GM18508 (cell line): ENCODE measurements around the gene TREML1.
"Not testable (repeated sequence)": the region's sequence is repeated elsewhere in the genome, so short reads cannot be mapped to it uniquely, and the experiment has no call there.

Source experiments
- ATAC-seq: cut with Tn5 transposase; IDR thresholded peaks from one replicate; pipeline ENCODE4 v1.9.1; 2021; ENCODE audit warnings: moderate number of reproducible peaks; ENCODE audit not compliant: insufficient read depth, unreplicated experiment

TREML1 gene

DNA sequence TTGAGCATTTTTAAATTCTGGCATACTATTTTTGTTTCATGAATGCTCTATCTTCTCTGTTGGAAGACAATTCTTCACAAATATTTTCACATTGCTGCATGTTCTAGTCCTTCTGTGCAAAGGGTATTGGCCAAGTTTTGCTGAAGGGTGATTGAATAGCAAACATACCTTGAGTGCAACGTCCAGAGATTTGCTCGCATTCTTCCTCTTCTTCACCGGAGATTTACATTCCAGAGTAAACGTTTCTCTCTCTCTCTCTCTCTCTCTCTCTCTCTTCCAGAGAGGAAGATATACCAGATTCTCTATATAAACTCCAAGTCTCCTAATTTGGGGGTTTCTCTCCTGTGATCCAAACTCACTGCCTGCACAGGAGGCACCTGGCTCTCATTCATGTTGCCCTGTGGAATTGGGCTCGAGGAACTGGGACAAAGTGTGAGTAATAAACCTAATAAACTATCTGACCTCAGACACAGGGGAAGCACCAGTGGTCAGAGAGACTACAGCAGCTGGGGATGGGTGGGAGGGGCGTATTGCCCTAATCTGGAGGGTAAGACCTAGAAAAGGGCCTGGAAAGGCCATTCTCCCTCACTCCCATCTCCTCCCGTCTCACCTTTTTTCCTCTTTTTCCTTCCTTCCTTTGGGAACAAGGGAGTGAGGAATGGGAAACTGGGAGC lies 1.1 kb upstream of the TREML1 start:
- no peak for ATAC-seq

DNA sequence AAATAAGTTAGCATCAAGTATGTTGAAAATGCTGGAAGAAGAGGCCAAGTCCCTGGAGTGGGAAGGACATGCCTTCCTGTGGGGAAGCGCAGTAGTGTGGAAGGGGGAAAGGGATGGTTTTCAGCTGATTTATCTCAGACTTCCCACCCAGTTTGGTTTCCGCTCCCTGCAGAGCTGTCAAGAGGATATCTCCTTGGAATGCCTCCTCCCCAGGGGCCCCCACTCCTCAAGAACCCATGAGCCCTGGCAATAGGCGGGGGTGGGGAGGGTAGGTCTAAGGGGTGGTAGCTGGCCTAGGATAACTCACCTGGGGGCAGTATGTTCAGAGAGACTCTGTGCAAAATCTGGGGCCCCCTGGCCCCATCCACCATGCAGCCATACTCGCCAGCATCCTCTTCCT lies 696 bp downstream of the TREML1 start:
- ATAC-seq: no peak

DNA sequence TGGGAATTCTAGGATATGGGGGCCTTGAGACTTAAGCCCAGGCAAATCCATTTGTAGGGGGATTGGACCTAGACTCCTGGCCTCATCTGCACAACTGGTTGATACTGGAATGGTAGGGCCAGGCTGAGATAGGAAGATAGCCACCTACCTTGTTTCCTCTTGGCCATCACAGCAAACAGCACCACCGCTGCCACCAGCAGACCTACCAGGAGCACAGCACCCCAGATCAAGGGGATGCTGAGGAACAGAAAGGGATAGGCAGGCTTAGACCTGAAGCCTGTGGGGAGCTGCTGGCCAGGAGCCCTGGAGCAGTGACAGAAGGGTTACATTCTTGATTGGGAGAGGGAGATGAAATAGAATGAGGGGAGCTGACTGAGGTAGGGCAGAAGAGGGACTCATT lies 3.5 kb downstream of the TREML1 start:
- no peak for ATAC-seq

DNA sequence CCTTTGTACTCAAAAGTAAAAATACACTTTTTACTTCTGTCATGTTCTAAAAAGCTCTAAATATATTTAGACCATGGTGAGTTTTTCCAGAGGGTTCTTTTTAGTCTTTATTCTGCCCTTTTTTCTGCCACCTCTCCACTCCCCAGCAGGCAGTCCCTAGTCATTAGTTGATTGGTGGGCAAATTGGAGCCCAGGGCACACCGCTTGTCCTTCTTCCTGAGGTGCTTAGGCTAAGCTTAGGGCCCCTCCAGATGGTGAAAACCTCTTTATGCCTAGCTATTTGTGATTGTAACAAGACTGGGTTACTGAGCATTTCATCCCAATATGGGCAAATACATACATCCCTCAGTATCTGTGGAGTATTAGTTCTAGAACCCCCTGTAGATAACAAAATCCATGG lies 6.2 kb downstream of the TREML1 start:
- ATAC-seq: no peak

DNA sequence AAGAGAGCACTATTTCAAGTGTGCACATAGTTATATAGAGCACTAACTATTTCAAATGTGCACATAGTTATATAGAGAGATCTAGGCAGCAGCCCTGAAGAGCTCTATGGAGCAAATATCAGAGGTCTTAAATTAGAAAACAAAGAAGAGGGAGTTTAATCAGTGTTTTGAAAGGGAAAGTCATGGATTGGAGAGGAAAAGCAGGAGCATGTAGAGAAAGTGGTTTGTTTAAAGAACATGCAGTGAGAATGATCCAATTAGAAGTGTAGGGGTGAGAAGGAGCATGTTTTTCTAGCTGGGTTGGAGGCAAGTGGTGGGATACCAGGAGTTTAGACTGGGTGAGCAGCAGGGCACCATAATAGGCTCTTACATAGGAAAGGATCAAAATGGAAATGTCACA lies 17.2 kb downstream of the TREML1 start:
- ATAC-seq: no peak

DNA sequence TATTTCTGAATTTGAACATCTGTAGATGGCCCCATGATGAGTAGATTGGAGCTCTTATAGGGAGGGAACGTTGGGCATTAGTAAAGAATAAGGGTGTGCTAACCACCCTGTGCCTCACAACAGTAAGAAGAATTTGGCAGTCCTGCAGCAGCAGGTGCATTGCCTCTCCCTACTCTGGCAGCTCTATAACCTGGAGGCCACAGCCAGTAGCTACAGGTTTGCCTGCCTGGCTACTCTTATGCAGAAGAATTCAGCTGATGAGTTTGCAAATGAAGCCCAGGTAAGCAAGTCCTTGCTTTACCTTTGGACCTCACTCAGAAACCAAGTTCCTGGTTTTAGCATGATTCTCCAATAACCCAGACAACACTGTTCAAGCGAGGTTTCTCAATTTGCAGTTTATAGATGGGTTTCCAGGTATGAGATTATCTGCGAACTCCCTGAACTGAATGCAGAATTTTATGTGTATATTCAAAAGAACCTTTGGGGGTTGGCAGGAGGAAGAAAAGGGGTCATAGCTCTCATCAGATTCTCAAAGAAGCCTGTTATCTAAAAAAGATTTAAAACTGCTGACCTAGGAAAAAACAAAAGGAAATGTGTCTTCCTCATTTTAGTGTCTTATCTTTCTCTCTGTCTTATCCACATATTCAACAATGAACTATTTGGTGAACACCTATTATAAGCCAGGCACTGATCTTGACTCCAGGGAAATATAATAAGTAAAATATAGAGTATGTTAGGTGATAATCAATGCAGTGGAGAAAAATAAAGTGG lies 18.9 kb downstream of the TREML1 start:
- ATAC-seq: no peak

DNA sequence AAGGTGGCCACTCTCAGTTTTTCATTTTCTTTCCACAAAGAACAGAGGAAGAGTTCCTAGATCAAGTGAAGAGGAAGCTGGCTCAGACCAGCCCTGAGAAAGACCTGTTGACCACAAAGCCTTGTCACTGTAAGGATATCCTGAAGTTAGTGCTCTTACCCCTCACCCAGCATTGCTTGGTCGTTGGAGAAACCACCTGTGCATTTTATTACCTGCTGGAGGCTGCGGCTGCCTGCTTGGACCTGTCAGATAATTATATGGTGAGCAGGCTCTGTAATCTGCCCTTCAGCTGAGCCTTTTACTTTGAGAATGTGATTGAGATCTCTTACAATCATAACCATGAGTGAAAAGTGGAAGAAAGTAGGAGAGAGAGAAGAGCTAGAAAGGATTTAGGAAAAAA lies 21.9 kb downstream of the TREML1 start:
- ATAC-seq: no peak

DNA sequence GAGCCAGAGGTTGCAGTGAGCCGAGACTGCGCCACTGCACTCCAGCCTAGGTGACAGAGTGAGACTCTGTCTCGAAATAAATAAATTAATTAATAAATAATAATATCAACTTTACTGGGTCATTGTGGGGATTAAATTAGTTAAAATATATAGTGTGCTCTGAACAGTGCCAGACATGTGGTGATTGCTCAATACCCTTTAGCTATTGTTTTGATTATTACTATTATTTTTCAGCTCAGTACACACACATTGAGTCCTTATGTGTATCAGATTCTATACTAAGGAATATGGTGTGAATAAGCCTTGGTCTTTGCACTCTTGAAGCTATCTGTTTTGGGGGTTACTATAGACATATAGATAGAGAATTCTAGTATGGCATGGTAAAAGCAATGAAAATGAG lies 28.9 kb downstream of the TREML1 start:
- ATAC-seq: no peak

DNA sequence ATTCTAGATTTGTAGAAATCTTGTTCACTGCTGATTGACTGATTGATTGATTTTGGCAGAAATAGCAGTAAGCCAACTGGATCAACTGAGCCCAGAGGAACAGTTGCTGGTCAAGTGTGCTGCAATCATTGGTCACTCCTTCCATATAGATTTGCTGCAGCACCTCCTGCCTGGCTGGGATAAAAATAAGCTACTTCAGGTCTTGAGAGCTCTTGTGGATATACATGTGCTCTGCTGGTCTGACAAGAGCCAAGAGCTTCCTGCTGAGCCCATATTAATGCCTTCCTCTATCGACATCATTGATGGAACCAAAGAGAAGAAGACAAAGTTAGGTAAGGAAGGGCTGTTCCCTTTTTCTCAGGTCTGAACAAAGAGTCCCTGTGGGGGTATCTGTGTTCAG lies 31.2 kb downstream of the TREML1 start:
- no peak for ATAC-seq

DNA sequence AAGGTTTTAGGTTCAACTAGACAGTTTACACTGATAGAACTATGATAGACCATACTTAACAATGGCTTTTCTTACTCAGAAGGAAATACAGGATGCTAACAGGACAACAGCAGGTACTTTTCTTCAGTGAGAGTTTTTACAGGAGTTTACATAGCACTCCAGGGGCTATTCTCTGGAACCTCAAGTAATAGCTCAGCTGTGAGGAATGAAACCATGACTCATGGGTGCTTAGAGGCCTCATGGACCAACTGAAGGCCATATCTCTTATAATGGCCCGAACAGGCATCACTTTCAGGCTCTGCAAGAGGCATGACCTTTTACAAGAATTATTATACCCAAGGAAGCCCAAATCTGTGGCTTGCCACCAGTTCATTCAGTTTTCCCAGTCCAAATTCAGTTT lies 31.8 kb downstream of the TREML1 start:
- ATAC-seq: no peak

DNA sequence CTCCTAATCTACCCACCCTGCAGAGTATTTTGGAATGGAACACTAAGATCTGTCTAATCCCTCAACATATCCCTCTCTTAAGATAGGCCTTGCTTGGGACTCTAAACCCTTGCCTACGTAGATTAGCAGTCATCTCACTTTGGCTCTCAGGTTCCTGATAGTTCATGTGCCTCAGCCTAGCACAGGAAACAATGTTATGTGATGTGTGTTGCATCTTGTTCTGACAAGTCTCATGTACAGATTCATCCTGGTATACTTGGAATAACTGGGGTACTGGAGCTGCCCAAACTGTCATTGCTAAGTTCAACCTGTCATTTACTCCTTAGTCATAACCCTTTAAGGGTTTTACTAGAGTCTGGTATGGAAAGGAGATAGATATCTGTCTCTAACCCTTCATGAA lies 34.1 kb downstream of the TREML1 start:
- no peak for ATAC-seq

DNA sequence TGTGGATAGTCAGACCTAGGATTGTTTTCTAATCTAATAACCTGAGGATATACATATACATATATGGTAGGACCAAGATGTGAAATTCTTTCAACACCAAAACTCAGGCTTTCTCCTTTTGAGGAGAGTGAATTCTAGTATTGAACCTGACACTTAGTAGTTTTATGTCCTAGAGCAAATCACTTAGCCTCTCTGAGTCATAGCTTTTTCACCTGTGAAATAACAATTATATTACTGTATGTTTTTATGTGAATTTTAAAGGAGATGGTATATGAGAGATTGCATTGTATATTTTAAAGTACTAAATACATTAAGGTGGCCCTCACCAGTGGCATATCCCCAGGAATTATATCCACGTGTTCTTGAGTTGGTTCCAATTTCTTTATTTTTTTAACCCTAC lies 34.6 kb downstream of the TREML1 start:
- ATAC-seq: no peak

DNA sequence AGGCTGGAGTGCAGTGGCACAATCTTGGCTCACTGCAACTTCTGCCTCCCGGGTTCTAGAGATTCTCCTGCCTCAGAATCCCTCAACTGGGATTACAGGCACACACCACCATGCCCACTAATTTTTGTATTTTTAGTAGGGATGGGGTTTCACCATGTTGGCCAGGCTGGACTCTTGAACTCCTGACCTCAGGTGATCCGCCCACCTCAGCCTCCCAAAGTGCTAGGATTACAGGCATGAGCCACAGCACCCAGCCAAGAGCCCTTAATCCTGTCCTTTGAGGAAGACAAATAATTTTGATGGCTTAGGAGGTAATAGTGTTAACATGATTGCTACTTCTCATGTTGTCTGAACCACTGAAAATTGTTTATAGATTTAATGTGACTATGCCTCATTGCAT lies 39.1 kb downstream of the TREML1 start:
- ATAC-seq: not testable (repeated sequence)

DNA sequence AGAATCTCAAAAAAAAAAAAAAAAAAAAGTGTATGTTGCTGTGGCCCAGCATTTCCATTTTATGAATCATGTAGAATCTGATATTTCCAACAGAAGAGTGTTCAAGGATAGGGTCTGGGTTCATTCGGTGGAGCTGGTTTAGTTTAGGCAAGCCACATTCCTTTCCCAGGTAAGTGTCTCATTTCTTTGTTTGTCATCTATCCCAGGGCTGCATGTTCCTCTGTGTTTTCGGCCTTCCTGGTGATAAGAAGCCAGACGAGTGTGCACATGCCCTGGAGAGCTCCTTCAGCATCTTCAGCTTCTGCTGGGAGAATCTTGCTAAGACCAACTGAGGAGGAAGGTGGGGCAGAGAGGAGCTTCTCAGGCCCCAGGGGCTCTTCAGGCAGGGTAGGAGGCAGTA lies 43.1 kb downstream of the TREML1 start:
- ATAC-seq: no peak

DNA sequence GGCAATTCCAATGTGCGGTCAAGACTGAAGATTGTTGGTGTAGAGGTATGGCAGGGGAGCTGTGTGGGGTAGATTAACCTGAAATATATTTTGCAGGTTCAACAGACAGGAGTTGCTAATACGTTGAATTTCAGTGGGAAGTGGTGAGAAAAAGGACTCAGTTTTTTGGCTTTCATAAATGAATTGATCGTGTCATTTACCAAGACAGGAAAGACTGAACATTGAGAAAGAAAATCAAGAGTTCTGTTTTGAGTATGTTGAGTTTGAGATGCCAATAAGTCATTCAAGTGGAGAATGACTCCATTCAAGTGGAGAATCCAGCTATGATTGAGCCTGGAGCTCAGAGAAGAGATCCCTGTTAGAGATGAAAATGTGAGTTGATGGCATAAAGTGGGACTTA lies 50.3 kb downstream of the TREML1 start:
- ATAC-seq: no peak

DNA sequence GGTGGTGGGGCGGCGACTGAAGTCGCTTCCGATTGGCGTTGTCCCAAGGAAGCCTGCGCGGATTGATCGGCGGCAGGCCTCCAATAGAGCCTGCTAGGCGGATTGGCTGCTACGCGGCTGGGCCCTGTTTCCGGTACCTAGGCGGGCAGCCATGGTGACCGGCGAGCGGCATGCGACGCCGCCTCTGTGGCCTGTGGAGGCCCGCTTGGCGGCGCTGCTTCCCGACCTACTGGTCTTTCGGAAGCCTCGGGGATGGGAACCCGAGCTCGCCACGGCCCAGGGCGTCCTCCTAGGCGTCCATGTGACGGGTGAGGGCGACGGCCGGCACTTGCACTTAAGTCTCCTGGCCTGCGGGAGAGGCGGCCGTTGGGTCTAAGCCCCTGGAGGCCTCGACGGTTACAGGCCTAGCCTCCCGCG lies 53.3 kb downstream of the TREML1 start:
- ATAC-seq: no peak
